NCI-H345 treated with DMSO at 0.1 percent for 48 hours (cell line): ENCODE measurements around the gene SH3BGRL3.
"Not testable (repeated sequence)": the region's sequence is repeated elsewhere in the genome, so short reads cannot be mapped to it uniquely, and the experiment has no call there.

Source experiments
- DNase-seq: peaks from one replicate; lab custom pipeline; 2025; ENCODE audit not compliant: unreplicated experiment; lab: John Stamatoyannopoulos, UW

SH3BGRL3 gene

GRCh38 chr1:26315874-26316850, 36.3 kb downstream of the SH3BGRL3 start:
- DNase-seq: no peak

DNA sequence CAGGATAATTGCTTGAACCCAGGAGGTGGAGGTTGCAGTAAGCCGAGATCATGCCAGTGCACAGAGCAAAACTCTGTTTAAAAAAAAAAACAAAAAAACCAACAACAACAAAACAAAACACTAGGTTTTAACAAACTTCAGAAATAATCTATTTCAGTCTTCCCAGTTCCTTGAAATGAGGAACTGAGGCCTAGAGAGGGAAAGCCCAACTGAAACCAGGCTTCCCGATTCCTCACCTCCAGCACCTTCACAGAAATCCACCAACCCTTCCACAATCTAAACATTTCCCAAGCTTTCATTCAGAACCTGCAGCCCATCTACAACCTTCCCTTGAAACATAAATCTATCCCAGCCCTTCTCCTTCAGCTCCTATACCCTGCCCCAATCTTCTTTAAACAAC, 37.3 kb downstream of the SH3BGRL3 start:
- no peak for DNase-seq

DNA sequence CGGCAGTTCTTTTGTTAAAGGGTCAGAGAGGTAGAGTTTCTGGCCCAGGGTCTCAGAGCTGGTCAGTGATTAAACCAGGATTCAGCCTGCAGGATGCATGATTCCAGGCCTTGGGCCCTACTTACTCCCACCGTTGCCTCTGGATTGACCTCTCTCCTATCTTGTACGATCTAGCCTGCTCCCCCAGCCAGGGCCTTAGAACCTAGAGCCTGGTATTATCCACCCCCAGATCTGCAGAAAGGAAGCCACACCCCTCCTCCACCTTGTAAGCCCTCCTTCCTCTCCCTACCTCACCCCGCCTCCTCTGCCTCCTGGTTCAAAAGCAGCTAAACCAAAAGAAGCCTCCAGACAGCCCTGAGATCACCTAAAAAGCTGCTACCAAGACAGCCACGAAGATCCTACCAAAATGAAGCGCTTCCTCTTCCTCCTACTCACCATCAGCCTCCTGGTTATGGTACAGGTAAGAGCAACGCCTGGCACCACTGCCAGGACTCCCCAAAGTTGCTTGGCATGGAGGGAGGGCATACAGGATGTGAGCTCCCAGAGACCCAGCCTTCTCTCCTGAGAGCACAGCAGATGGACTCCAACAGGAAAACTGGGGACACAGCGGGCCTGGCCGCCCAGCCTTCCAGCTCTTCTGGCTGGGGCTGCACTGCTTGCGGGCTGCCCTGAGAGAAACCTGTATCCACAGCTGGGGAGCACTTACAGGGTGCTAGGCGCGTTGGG, 37.9 kb downstream of the SH3BGRL3 start, which contains the start of gene CD52:
Gene CD52 (plus strand): TSS at position 347 of the 726 bp plus-strand sequence. CDS start 60 bp downstream, at position 407.
- no peak for DNase-seq

- DNase-seq: no peak
Observed at GRCh38 chr1:26318338-26319064, 38.6 kb downstream of the SH3BGRL3 start.

DNA sequence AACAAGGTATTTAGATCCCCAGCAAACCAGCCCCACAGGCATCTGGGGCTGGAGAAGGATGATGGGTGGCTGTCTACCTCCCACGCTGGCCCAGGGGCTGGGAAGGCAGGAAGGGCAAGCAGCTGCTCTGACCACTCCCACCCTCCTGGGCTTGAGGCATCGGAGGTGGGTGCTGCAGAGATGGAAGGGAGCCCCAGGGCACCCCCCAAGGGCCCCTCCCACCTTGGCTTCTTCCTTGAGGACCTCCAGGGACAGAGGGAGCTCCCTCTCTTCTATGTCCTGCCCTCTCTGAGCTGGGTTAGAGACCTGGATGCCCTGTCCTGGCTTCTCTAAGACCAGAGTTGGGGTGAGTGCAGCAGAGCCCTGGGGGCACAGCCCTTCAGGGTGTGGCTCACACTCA, 41.0 kb downstream of the SH3BGRL3 start:
- DNase-seq: no peak

DNA sequence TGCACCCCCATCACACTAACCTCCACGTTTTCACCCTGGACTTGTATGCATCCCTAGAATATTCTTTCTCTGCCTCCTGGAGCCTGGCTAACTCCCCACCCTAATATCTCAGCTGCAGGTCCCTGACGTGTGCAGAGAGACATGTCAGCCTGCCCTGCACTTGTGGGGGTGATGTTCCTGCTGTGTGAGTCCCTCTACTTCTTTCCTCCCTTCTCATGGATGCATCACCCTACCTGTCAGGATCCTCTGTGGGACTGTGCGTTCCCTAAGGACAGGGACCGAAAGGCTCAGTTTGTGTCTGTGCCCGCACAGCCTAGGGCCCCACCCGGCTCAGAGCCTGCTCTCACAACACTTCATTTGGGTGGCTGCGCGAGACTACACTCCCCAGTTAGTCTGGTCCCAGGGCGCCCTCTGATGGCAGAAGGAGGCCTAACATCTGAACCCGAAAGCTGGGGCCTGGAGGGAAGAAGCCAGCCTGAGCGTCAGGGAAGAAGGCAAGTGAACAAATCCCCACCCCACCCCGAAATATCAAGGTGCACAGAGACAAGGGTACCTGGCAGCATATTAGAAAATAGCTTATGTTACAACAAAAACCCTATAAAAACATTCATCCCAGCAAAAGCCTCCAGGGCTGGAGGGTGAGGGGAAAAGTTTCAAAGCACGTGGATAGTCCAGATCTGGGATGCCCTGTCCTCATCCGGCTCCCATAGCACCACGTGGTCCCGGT, 41.6 kb downstream of the SH3BGRL3 start:
- peak; percentile 27 for DNase-seq

DNA sequence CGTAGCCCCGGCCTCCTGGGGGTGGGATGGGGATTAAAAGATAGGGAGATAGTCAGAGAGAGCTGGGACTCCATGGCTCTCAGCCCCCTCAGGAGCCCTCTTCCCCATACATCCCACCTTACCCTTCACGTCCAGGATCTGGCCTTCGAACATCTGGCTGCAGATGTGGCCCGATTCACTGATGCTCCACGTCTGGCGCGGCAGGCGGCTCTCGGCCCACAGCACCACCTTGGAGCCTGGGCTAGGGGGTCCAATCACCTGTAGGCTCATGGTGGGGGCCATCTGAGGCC, 42.1 kb downstream of the SH3BGRL3 start:
- DNase-seq: no peak

- no peak for DNase-seq
Observed at GRCh38 chr1:26323382-26323781, 43.5 kb downstream of the SH3BGRL3 start.

DNA sequence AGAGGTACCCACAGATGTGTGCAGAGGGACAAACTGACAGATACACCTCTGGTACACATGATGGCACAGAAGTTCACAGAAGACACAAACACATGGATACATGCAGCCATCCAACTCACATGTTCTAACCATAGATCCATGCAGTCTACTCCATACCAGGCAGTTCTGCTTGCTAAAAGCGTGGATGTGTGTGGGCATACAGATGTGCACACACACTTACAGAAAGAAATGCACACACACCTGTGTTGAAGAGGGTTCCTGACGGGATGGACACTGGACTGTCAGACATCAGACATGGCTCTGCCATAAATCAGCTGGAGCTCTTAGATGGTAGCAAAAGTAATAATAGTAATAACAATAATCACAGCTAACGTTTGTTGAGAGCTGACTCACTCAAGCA, 44.7 kb downstream of the SH3BGRL3 start:
- DNase-seq: no peak

DNA sequence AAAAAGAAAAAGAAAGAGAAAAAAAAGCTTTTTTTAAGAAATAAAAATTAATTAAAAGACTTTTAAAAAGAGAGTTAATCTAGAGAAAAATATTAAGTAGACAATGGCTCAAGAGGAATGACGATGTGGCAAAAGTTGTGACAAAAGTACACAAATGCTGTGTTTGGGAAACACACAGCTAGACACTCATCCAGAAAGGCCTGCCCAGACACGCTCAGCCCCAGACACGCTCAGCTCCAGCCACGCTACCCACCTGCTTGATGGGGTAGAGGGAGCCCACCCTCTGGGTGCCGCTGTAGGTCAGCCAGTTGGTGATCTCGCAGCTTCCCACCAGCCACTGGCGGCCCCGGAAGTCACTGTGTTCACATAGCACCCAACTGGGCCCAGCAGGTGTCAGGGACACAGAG, 48.1 kb downstream of the SH3BGRL3 start:
- peak; percentile 81 for DNase-seq

- DNase-seq: no peak
Observed at GRCh38 chr1:26328597-26328996, 48.7 kb downstream of the SH3BGRL3 start.

GRCh38 chr1:26329380-26329779, 49.5 kb downstream of the SH3BGRL3 start:
- DNase-seq: not testable (repeated sequence)

DNA sequence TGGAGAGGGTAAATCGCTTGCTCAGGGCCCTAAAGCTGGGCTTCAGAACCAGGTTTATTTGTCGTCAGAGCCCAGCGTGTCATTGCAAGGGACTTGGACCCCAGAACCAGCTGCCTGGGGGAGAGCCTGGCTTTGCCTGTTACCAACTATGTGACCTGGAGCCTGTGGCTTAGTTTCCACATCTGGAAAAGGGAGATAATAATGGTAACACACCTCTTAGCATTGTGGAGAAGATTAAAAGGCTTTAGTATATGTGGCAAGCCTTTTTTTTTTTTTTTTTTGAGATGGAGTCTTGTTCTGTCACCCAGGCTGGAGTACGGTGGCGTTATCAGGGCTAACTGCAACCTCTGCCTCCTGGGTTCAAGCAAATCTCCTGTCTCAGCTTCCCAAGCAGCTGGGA, 50.4 kb downstream of the SH3BGRL3 start:
- no peak for DNase-seq
